ENCODE measurements around the gene HS6ST1.

- TF ChIP-seq CTCF (IDR thresholded peaks at IDR 0.05), result no peak
- no peak for TF ChIP-seq EZH2 (IDR thresholded peaks at IDR 0.05; ENCODE audit: borderline replicate concordance, insufficient read depth, low read depth, low read length, poor library complexity, severe bottlenecking)
Observed at GRCh38 chr2:128275498-128276045, 43.1 kb downstream of the HS6ST1 start.

Data from B cell (primary cell).